ENCODE results near the gene ACAP3. TPM values are rescaled to one million over a fixed set of nuclear protein-coding genes. Genes with fewer than 3 reads are reported as not detected.

Gene ACAP3
- polyA plus RNA-seq, 2 of the 4 experiments (the other 2 are of a cell fraction), result 6.6 to 24.2 TPM

- Histone ChIP-seq H3K4me1 (peaks cover 19% of the 10 kb centered on the region; the same call in 1 of the 3 replicates), H3K4me2 (no peak overlapping the region), H3K27ac (peak overlapping the region in 1 of 2 experiments; percentile 56; a peak in 3 of 6 replicates), H3K4me3 (no peak overlapping the region), H3K9me3 (no peaks in the 10 kb centered on the region)
- ChIA-PET CTCF (interaction anchor here (1.1 to 2.2 kb wide), 2 partner anchors 11 to 48 kb away, joined by 3 to 7 read pairs; no protein-coding TSS in a partner anchor), POLR2A (no interaction called here)
- DNase-seq (ENCODE audit: low read depth in 1 of 2, low spot score in 1 of 2) (peak in 1 of 2 experiments; percentile 70), FAIRE-seq (no peak), ATAC-seq (peak in 1 of 2 experiments; percentile 59; a peak in 3 of 6 replicates)
- TF ChIP-seq CBX8 (IDR thresholded peaks at IDR 0.05), result no peak
- TF ChIP-seq KDM1A (IDR thresholded peaks at IDR 0.05; ENCODE audit: low read depth), result no peak
- no peak for TF ChIP-seq TP53 (CRISPR knock-in tag; IDR thresholded peaks at IDR 0.05)
- TF ChIP-seq EHMT2 (IDR thresholded peaks at IDR 0.05; ENCODE audit: low read depth), result no peak
- no peak for TF ChIP-seq GATA3 (IDR thresholded peaks at IDR 0.05; ENCODE audit: borderline replicate concordance)
- TF ChIP-seq FOSB (CRISPR knock-in tag; IDR thresholded peaks at IDR 0.05), result no peak
- TF ChIP-seq ZFP36 (IDR thresholded peaks at IDR 0.05; ENCODE audit: borderline replicate concordance, partially characterized antibody), result no peak
- no peak for TF ChIP-seq BHLHE40 (IDR thresholded peaks at IDR 0.05; ENCODE audit: low read depth, low read length)
- no peak for TF ChIP-seq NPAS2 (CRISPR knock-in tag; IDR thresholded peaks at IDR 0.05; ENCODE audit: borderline replicate concordance)
- no peak for TF ChIP-seq RAD21 (conservative IDR thresholded peaks at IDR 0.05 in 1 of 2, IDR thresholded peaks at IDR 0.05 in 1 of 2)
- TF ChIP-seq MYC (IDR thresholded peaks at IDR 0.05; ENCODE audit: borderline replicate concordance, low read length), result no peak
- no peak for TF ChIP-seq HOXB13 (CRISPR knock-in tag; IDR thresholded peaks at IDR 0.05; ENCODE audit: low read depth)
- TF ChIP-seq RNF2 (IDR thresholded peaks at IDR 0.05; ENCODE audit: borderline replicate concordance, low read depth), result no peak
- no peak for TF ChIP-seq HES2 (IDR thresholded peaks at IDR 0.05)
- TF ChIP-seq ELK1 (IDR thresholded peaks at IDR 0.05; ENCODE audit: low read depth, low read length), result no peak
- WGBS (ENCODE audit: missing lambda C conversion rate), result 45% methylated on average over 17 of the region's 30 CpGs
Observed at GRCh38 chr1:1244192-1244811, 63.4 kb downstream of the ACAP3 start.

DNA sequence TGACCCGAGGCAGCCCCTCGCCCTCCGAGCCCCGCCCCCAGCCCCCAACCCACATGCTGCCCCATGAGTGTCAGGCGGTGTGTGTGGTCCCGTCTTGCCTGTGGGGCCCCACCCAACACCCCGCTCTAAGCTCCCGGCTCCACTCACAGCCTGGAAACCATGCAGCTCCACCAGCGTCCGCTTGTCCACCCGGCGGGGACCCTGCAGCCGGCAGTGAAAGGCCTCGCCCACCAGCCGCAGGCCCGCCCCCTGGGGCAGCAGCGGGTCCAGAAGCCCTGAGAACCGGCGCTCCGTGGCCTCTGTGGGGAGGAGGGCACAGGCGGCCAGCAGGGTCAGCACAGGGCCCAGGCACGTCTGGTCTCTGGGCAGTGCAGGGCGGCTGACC, 63.9 kb downstream of the ACAP3 start:
- no peak for TF ChIP-seq TP53 (CRISPR knock-in tag; IDR thresholded peaks at IDR 0.05)
- TF ChIP-seq FOXS1 (CRISPR knock-in tag; IDR thresholded peaks at IDR 0.05), result no peak
- TF ChIP-seq HDAC2 (IDR thresholded peaks at IDR 0.05), result no peak
- TF ChIP-seq HEYL (CRISPR knock-in tag; IDR thresholded peaks at IDR 0.05), result no peak
- TF ChIP-seq PHF8 (IDR thresholded peaks at IDR 0.05; ENCODE audit: borderline replicate concordance, low read depth), result no peak
- ChIA-PET CTCF (interaction anchor here (1.1 to 2.2 kb wide), 3 partner anchors 11 to 62 kb away, joined by 3 to 7 read pairs (median 3); no protein-coding TSS in a partner anchor), POLR2A (no interaction called here)
- H3K4me2 ChIP-seq, result no peak overlapping the region
- no peaks in the 10 kb centered on the region for H3K9me3 ChIP-seq
- peak in 1 of 2 experiments; percentile 21; a peak in 3 of 6 replicates for ATAC-seq
- no peak for FAIRE-seq
- peak overlapping the region in 1 of 2 experiments; percentile 56; a peak in 3 of 6 replicates for H3K27ac ChIP-seq
- DNase-seq (ENCODE audit: low read depth in 1 of 2, low spot score in 1 of 2), result no peak
- WGBS (ENCODE audit: missing lambda C conversion rate), result 62% methylated on average over 2 of the region's 23 CpGs
- H3K4me3 ChIP-seq, result no peak overlapping the region
- peaks cover 19% of the 10 kb centered on the region; the same call in 1 of the 3 replicates for H3K4me1 ChIP-seq

- no peak for TF ChIP-seq SREBF2 (IDR thresholded peaks at IDR 0.05)
- no peak for TF ChIP-seq TP53 (CRISPR knock-in tag; IDR thresholded peaks at IDR 0.05)
- TF ChIP-seq NPAS2 (CRISPR knock-in tag; IDR thresholded peaks at IDR 0.05; ENCODE audit: borderline replicate concordance), result no peak
- TF ChIP-seq JUNB (IDR thresholded peaks at IDR 0.05), result no peak
- TF ChIP-seq MAX (IDR thresholded peaks at IDR 0.05), result no peak
- no peak for TF ChIP-seq ZFP36 (IDR thresholded peaks at IDR 0.05; ENCODE audit: borderline replicate concordance, partially characterized antibody)
- 91% methylated on average over 11 of the region's 23 CpGs for WGBS (ENCODE audit: missing lambda C conversion rate)
- DNase-seq (ENCODE audit: low read depth in 1 of 2, low spot score in 1 of 2) (no peak), ATAC-seq (no peak), FAIRE-seq (no peak)
- ChIA-PET CTCF (interaction anchor here (1.4 to 2.2 kb wide), 2 partner anchors 49 to 62 kb away, joined by 3 to 7 read pairs; no protein-coding TSS in a partner anchor), POLR2A (no interaction called here)
- H3K4me2 ChIP-seq, result no peak overlapping the region
- H3K9me3 ChIP-seq, result no peaks in the 10 kb centered on the region
- H3K4me3 ChIP-seq, result no peak overlapping the region
- peaks cover 21% of the 10 kb centered on the region; the same call in 2 of the 3 replicates for H3K4me1 ChIP-seq
- no peak overlapping the region for H3K27ac ChIP-seq
Observed at GRCh38 chr1:1243266-1243660, 64.5 kb downstream of the ACAP3 start.
